ENCODE results near the gene FBXL3. TPM values are rescaled to one million over a fixed set of nuclear protein-coding genes. Genes with fewer than 3 reads are reported as not detected.
A peak's percentile ranks its signal among the peaks of the same experiment; 100 is the strongest.
"Not testable (repeated sequence)": the region's sequence is repeated elsewhere in the genome, so short reads cannot be mapped to it uniquely, and the experiment has no call there.

Gene FBXL3
- total and polyA plus RNA-seq, 2 of the 13 experiments (the other 11 are each of a cell fraction or from before 2014, with no cell fraction given) = 11.5 to 18.5 TPM

DNA sequence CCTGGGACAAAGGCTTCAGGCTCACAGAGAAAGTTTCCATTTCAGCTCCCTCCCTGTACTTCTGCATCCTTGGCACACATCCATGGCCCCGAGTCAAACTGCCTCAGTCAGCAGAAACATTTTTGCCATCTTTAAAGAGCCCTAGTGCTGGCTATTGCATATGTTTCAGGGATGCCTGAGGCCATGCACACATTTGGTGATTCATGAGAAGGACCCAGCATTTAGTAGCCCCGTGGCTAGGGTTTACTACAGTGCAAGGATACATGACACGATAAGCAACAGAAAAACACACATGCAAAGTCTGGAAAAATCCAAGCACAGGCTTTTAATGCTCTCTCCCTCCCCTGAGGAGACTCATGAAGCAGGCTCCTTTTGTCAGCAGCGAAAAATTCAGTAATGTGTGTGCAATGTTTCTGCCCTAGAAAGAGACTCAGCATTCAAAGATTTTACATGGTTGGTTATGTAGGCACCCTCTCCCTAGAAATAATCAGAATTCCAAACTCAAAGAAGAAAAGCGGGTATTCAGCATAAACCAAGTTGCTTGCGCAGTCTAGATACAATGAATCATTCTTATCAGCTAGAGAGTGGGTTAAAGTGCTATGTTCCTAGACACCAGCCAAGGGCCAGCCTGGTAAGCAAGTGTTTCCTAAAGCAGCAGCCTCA is 61.1 kb downstream of the FBXL3 start:
- H3K4me3 ChIP-seq (replicated peaks in 1 of 3; ENCODE audit: insufficient read depth in 1 of 3, low read depth in 2 of 3, low read length in 3 of 3) = no peak overlapping the region
- WGBS (ENCODE audit: low lambda C conversion rate) = 10% methylated on average over 6 of the region's 6 CpGs
- ATAC-seq (peak; percentile 58), FAIRE-seq (no peak), DNase-seq (ENCODE audit: low spot score) (no peak)
- H3K4me2 ChIP-seq (ENCODE audit: low read depth, low read length) = no peak overlapping the region
- TF ChIP-seq, protein P1, sequence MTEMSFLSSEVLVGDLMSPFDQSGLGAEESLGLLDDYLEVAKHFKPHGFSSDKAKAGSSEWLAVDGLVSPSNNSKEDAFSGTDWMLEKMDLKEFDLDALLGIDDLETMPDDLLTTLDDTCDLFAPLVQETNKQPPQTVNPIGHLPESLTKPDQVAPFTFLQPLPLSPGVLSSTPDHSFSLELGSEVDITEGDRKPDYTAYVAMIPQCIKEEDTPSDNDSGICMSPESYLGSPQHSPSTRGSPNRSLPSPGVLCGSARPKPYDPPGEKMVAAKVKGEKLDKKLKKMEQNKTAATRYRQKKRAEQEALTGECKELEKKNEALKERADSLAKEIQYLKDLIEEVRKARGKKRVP (CRISPR knock-in tag; IDR thresholded peaks at IDR 0.05) = no peak
- TF ChIP-seq TAF15 (IDR thresholded peaks at IDR 0.05; ENCODE audit: low read depth, low read length, poor library complexity, severe bottlenecking) (no peak), PHF8 (CRISPR knock-in tag; IDR thresholded peaks at IDR 0.05) (no peak), NPAS2 (CRISPR knock-in tag; IDR thresholded peaks at IDR 0.05; ENCODE audit: borderline replicate concordance) (no peak), NFIC (IDR thresholded peaks at IDR 0.05; ENCODE audit: low read length) (no peak), MAFK (conservative IDR thresholded peaks at IDR 0.05 in 1 of 2, IDR thresholded peaks at IDR 0.05 in 1 of 2; ENCODE audit: low read length in 2 of 2) (peak; percentile 69 to 83), KMT2B (CRISPR knock-in tag; IDR thresholded peaks at IDR 0.05) (no peak), MAFF (IDR thresholded peaks at IDR 0.05; ENCODE audit: low read depth, low read length) (peak; percentile 69), ZNF33B (CRISPR knock-in tag; IDR thresholded peaks at IDR 0.05) (no peak), ZMAT3 (CRISPR knock-in tag; conservative IDR thresholded peaks at IDR 0.05) (no peak), TSC22D2 (CRISPR knock-in tag; IDR thresholded peaks at IDR 0.05; ENCODE audit: borderline replicate concordance) (no peak), ZSCAN22 (CRISPR knock-in tag; IDR thresholded peaks at IDR 0.05) (no peak), MZF1 (CRISPR knock-in tag; IDR thresholded peaks at IDR 0.05; ENCODE audit: borderline replicate concordance) (no peak), ZFP82 (CRISPR knock-in tag; IDR thresholded peaks at IDR 0.05; ENCODE audit: borderline replicate concordance) (no peak), EHMT2 (IDR thresholded peaks at IDR 0.05; ENCODE audit: borderline replicate concordance, low read depth, low read length) (no peak)
- no peak overlapping the region for H3K27ac ChIP-seq (ENCODE audit: extremely low read length, insufficient read depth, low read length)
- no peak overlapping the region for H3K9ac ChIP-seq (ENCODE audit: insufficient read depth, low read depth, low read length)
- intact Hi-C loops (cut with micrococcal nuclease; ENCODE audit: unreplicated experiment) (no loop called here), in situ Hi-C loops (cut with HindIII; ENCODE audit: extremely low pct_ligation_motif_present, low pct_unique_long_range_greater_than_20kb) (no loop called here)
- H2AFZ ChIP-seq (ENCODE audit: low read length) = no peak overlapping the region
- no peaks in the 10 kb centered on the region for H4K20me1 ChIP-seq (ENCODE audit: insufficient read depth, low read length)
- no TSS peak for BruUV-seq (replicated peaks)
- peaks cover 4% of the 10 kb centered on the region; the same call in 1 of the 2 replicates for H3K9me3 ChIP-seq (ENCODE audit: low read length)
- POLR2A ChIA-PET = no interaction called here
- no peaks in the 10 kb centered on the region for H3K27me3 ChIP-seq (ENCODE audit: control insufficient read depth in 1 of 2, insufficient read depth in 2 of 2, low read length in 2 of 2)
- H3K36me3 ChIP-seq (replicated peaks in 1 of 2; ENCODE audit: control insufficient read depth in 1 of 2, insufficient read depth in 2 of 2, low read length in 2 of 2) = no peaks in the 10 kb centered on the region
- no peaks in the 10 kb centered on the region for H3K79me2 ChIP-seq (ENCODE audit: insufficient read depth, low read length)
- no peaks in the 10 kb centered on the region for H3K4me1 ChIP-seq (ENCODE audit: insufficient read depth, low read length)
- CTCF ChIA-PET (ENCODE audit: low intra/inter-chr PET ratio, low total read pairs) = no interaction called here

DNA sequence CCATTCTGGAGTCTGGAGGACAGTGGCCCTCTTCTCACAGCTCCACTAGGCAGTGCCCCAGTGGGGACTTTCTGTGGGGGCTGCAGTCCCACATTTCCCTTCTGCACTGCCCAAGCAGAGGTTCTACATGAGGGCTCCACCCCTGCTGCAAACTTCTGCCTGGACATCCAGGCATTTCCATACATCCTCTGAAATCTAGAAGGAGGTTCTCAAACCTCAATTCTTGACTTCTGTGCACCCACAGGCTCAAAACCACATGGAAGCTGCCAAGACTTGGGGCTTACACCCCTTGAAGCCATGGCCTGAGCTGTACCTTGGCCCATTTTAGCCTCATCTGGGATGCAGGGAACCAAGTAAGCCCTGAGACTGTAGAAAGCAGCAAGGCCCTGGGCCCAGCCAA is 67.2 kb downstream of the FBXL3 start:
- peaks cover 25% of the 10 kb centered on the region; the same call in 1 of the 2 replicates for H3K9me3 ChIP-seq (ENCODE audit: low read length)
- H3K9ac ChIP-seq (ENCODE audit: insufficient read depth, low read depth, low read length); ATAC-seq; H3K4me2 ChIP-seq (ENCODE audit: low read depth, low read length); H3K36me3 ChIP-seq (replicated peaks in 1 of 2; ENCODE audit: control insufficient read depth in 1 of 2, insufficient read depth in 2 of 2, low read length in 2 of 2); H3K27me3 ChIP-seq (ENCODE audit: control insufficient read depth in 1 of 2, insufficient read depth in 2 of 2, low read length in 2 of 2); CTCF ChIA-PET (ENCODE audit: low intra/inter-chr PET ratio, low total read pairs); H2AFZ ChIP-seq (ENCODE audit: low read length); FAIRE-seq; H3K4me3 ChIP-seq (replicated peaks in 1 of 3; ENCODE audit: insufficient read depth in 1 of 3, low read depth in 2 of 3, low read length in 3 of 3); H3K79me2 ChIP-seq (ENCODE audit: insufficient read depth, low read length); H4K20me1 ChIP-seq (ENCODE audit: insufficient read depth, low read length); intact Hi-C loops (cut with micrococcal nuclease; ENCODE audit: unreplicated experiment); in situ Hi-C loops (cut with HindIII; ENCODE audit: extremely low pct_ligation_motif_present, low pct_unique_long_range_greater_than_20kb); H3K27ac ChIP-seq (ENCODE audit: extremely low read length, insufficient read depth, low read length); POLR2A ChIA-PET; DNase-seq (ENCODE audit: low spot score); H3K4me1 ChIP-seq (ENCODE audit: insufficient read depth, low read length); BruUV-seq (replicated peaks): not testable (repeated sequence)

Data from HepG2 (cell line).